HepG2 (cell line): Measurements from ENCODE around the gene RGS13.

Experiments used
- CHD4 ChIP-seq: fragments of 200-600 bp; sonication (generic); IDR thresholded peaks from 2 replicates; pipeline ENCODE4 v1.7.0; 2017; ENCODE audit warnings: mild to moderate bottlenecking, low read length, borderline replicate concordance
- CTCF ChIP-seq: sonication (generic); formaldehyde crosslinking; IDR thresholded peaks from 2 replicates; pipeline ENCODE4 v1.5.0; 2020; ENCODE audit warnings: mild to moderate bottlenecking, missing genetic modification reagents, moderate library complexity
- FOXK2 ChIP-seq: fragments of 450-650 bp; IDR thresholded peaks from 2 replicates; pipeline ENCODE4 v1.6.1; 2016
- KDM1A ChIP-seq: IDR thresholded peaks from 2 replicates; pipeline ENCODE4 v1.6.1; 2016; ENCODE audit warnings: missing compliant biosample characterization

DNA sequence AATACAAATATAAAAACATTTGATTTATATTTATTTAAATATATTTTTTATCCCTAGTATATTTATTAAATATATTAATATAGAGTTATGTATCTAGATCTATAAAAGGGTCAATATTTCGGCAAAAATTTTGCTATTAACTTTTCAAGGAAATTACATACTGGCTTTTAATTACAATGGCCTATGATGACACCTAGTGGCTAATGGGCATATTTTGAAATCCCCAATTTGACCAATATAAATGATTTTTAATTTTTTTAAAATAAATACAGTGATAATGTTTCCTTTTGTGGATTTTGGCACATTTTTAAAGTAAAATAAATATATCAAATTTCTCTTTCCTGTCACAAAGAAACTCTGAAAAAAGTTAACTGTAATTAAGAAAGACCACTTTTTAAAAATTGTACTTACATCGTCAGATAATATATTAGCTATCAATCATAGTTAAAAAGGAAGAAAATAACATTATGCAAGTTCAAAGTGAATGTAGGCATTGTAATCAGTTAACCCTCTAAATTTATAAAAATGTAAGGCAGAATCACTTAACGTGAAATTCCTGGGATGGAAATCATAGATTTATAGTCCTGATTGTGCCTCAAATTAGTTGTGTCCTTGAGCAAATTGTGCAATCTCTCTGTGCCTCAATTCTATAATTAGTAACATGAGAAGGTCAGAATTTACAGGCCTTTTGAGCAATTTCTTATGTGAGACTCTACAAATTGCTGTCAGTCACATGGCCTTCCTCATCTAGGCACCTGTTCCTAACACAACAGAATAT is 25.6 kb upstream of the RGS13 start:
- 0 out of 2 replicates have a peak, but pooled peaks have one; percentile 26 for TF ChIP-seq CTCF
- TF ChIP-seq KDM1A (CRISPR knock-in tag), result no peak
- no peak for TF ChIP-seq FOXK2
- no peak for TF ChIP-seq CHD4
